ENCODE measurements around the gene DPM1.

The DPM1 gene

GRCh38 chr20:50959543-50960126, 1.3 kb upstream of the DPM1 start:
- no peak for TF ChIP-seq MYC (IDR thresholded peaks at IDR 0.05; ENCODE audit: low read depth, low read length)
- TF ChIP-seq CTCF (IDR thresholded peaks at IDR 0.05; ENCODE audit: low read depth, low read length) = no peak
- no peak for TF ChIP-seq POLR2A (IDR thresholded peaks at IDR 0.05; ENCODE audit: extremely low read depth, insufficient read length)
- TF ChIP-seq MAX (IDR thresholded peaks at IDR 0.05; ENCODE audit: low read depth, low read length) = no peak
- peak overlapping the region; percentile 88 for H3K4me3 ChIP-seq (ENCODE audit: low read depth, low read length)
- no peak for DNase-seq (ENCODE audit: low read depth)

- H3K4me3 ChIP-seq (ENCODE audit: low read depth, low read length) = peak within 1 kb of the TSS; percentile 88
- DNase-seq (ENCODE audit: low read depth) = peak; percentile 95
- no peak; the same call in 1 of the 2 replicates for TF ChIP-seq MAX (IDR thresholded peaks at IDR 0.05; ENCODE audit: low read depth, low read length)
- peak; percentile 2; the same call in 1 of the 2 replicates for TF ChIP-seq MYC (IDR thresholded peaks at IDR 0.05; ENCODE audit: low read depth, low read length)
These were observed 547 bp upstream of the DPM1 start, which contains the start of gene MOCS3 for GRCh38 chr20:50958615-50959542. Gene MOCS3 (plus strand): TSS chr20:50958818. CDS start chr20:50958843, 25 bp downstream.

GRCh38 chr20:50957276-50957675, 1.1 kb downstream of the DPM1 start:
- H3K4me3 ChIP-seq (ENCODE audit: low read depth, low read length) = peak overlapping the region; percentile 88
- TF ChIP-seq CTCF (IDR thresholded peaks at IDR 0.05; ENCODE audit: low read depth, low read length) (no peak), POLR2A (IDR thresholded peaks at IDR 0.05; ENCODE audit: extremely low read depth, insufficient read length) (no peak), MYC (IDR thresholded peaks at IDR 0.05; ENCODE audit: low read depth, low read length) (no peak), MAX (IDR thresholded peaks at IDR 0.05; ENCODE audit: low read depth, low read length) (no peak)
- peak; percentile 18 for DNase-seq (ENCODE audit: low read depth)

- no peak for DNase-seq (ENCODE audit: low read depth)
- no peak overlapping the region for H3K4me3 ChIP-seq (ENCODE audit: low read depth, low read length)
- TF ChIP-seq MYC (IDR thresholded peaks at IDR 0.05; ENCODE audit: low read depth, low read length) (no peak), MAX (IDR thresholded peaks at IDR 0.05; ENCODE audit: low read depth, low read length) (no peak), CTCF (IDR thresholded peaks at IDR 0.05; ENCODE audit: low read depth, low read length) (no peak), POLR2A (IDR thresholded peaks at IDR 0.05; ENCODE audit: extremely low read depth, insufficient read length) (no peak)
These were observed 4.5 kb downstream of the DPM1 start for GRCh38 chr20:50953821-50954220.

GRCh38 chr20:50953196-50953595, 5.1 kb downstream of the DPM1 start:
- TF ChIP-seq MYC (IDR thresholded peaks at IDR 0.05; ENCODE audit: low read depth, low read length) = no peak
- TF ChIP-seq CTCF (IDR thresholded peaks at IDR 0.05; ENCODE audit: low read depth, low read length) = no peak
- no peak for TF ChIP-seq POLR2A (IDR thresholded peaks at IDR 0.05; ENCODE audit: extremely low read depth, insufficient read length)
- no peak for TF ChIP-seq MAX (IDR thresholded peaks at IDR 0.05; ENCODE audit: low read depth, low read length)
- DNase-seq (ENCODE audit: low read depth) = no peak
- H3K4me3 ChIP-seq (ENCODE audit: low read depth, low read length) = no peak overlapping the region
